KBM-7 (cell line): Measurements from ENCODE around the gene TAF1A.
A peak's percentile ranks its signal among the peaks of the same experiment; 100 is the strongest.

Source experiments
- DNase-seq: peaks from one replicate; pipeline ENCODE4 v3.0.0-alpha.2; 2015
- in situ Hi-C: fragments of 300-500 bp; cut with MboI; formaldehyde crosslinking; loops from 2 replicates; pipeline ENCODE4 v1.14.3; 2020; ENCODE audit warnings: low sequenced_read_pairs, low pct_unique_long_range_greater_than_20kb, mixed read lengths

The TAF1A gene

GRCh38 chr1:222606757-222607156 is 17.0 kb upstream of the TAF1A start:
- in situ Hi-C loops: no loop called here
- DNase-seq: no peak

DNA sequence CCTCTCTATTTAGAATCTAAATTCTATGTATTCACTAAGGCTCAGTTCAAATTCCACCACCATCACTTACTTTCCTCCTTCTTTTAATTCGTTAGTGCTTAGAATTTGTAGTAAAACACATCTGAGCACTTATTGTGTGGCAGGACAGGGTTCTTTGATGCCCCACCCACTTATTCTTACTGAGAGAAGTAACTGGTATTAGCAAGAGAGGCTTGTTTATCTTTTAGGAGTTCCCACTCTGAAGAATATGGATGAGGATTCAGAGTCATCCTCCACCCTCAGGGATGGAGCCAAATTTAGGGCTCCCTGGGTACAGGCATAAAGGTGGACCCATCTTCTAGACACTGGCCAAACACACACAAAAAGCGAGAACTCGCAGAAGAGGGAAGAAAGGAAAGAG is 11.5 kb upstream of the TAF1A start:
- in situ Hi-C loops: no loop called here
- DNase-seq: no peak

- DNase-seq: no peak
- in situ Hi-C loops: no loop called here
Measured at GRCh38 chr1:222600281-222600680, 10.5 kb upstream of the TAF1A start.

- in situ Hi-C loops: no loop called here
- DNase-seq: no peak
Measured at GRCh38 chr1:222596696-222597095, 7.0 kb upstream of the TAF1A start.

DNA sequence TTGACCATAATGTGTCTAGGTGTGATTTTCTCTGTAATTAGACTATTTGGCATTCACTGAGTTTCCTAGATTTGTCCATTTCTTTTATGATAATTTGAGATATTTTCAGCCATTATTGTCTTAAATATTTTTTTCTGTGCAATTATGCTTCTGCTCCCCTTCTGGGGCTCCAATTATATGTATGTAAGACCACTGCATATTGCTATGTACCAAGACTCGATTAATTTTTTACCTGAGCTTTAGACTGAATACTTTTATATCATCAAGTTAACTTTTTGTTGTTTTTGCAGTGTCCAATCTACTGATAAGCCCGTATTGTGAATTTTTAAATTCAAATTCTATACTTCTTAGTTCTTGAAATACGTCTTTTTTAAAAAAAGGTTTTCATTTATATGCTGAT is 5.1 kb upstream of the TAF1A start:
- DNase-seq: no peak
- in situ Hi-C loops: no loop called here

GRCh38 chr1:222592171-222592570 is 2.4 kb upstream of the TAF1A start:
- in situ Hi-C loops: no loop called here
- DNase-seq: no peak

DNA sequence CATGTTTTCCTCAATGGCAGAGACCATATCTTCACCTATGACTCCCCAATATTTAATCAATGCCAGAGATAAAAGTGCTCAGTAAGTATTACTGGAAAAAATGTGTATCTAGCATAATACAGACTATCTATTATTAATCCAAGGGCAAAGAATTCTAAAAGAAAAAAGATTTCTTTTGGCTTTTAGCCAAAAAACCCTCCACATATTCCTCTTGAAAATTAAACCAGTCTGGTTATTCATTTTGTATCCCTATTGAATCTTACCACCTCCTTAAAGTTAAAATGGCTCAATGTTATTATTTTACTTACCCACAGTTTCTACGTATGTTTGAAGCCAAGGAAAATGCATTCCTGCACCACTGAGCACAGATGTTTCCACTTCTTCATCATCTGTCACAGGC is 1.6 kb downstream of the TAF1A start:
- in situ Hi-C loops: no loop called here
- DNase-seq: no peak

DNA sequence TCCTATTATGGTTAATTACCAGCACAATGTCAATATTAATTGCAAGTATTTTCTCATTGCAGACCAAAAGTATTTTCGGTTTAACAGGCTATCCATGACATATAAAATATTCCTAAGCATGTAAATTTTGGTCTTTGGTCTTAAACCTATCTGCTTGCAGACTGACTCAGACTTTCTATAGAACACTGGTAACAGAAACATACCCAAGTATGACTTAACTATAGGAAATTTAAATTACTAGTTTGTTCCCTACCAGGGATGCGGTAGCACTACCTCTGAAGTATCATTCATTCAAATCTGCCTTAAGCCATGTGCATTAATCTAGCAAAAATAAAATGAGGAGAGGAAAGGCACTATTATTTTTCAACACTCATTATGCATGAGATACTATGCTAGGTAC is 2.9 kb downstream of the TAF1A start:
- in situ Hi-C loops: no loop called here
- DNase-seq: no peak

- in situ Hi-C loops: no loop called here
- DNase-seq: peak; percentile 26
Measured at GRCh38 chr1:222583079-222583478, 6.7 kb downstream of the TAF1A start.

DNA sequence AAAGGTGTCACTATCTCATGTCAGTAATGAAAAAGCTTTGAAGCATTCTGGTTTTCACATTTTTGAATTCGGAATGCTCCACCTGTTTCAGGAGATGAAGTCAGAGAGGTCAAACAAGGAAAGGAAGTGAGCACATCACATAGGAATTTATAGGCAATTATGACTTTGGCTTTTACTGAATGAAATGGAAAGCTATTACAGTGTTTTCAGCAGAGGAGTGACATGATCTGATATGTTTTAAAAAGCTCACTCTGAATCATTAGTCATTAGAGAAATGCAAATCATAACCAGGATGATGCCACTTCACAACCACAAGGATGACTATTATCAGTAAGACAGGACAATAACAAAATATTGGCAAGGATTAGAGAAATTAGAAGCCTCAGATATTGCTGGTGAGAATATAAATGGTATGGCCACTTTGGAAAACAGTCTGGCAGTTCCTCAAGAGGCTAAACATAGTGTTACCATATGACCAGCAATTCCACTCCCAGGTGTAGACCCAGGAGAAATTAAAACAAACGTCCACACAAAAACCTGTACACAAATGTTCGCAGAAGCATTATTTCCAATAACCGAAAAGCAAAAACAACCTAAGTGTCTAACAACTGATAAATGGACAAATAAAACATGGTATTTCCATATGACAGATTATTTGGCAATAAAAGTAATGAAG is 7.5 kb downstream of the TAF1A start:
- in situ Hi-C loops: no loop called here
- DNase-seq: no peak

- in situ Hi-C loops: no loop called here
- no peak for DNase-seq
Measured at GRCh38 chr1:222579316-222579715, 10.4 kb downstream of the TAF1A start.

DNA sequence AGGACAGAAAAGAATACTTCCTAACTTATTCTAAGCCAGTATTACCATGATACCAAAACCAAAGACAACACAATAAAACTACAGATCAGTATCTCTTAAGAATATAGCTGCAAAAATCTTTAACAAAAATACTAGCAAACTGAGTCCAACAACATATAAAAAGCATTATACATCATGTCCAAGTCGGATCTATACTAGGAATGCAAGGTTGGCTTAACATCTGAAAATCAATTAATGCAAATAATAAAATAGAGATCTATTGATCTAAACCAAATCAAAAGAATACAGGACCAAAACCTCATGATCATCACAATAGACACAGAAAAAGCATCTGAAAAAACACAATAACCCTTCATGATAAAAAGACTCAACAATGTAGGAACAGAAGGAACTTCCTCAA is 18.9 kb downstream of the TAF1A start:
- DNase-seq: no peak
- in situ Hi-C loops: no loop called here

DNA sequence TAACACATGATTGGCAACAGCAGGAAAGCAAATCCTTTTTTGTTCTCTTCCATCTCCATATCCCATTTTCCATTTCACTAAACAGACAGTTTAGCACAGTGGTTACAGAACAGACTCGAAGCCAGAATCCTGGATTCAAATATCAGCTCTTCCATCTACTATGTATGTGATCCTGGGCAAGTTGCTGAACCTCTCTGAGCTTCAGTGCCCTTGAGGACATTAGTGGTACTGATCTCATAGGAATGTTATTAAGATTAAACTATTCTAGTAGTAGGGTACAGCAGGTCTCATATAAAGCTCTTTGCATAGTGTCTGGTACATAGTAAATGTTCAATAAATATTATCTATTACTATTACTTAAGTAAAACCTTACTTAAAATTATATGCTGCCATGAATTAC is 28.1 kb downstream of the TAF1A start:
- in situ Hi-C loops: no loop called here

GRCh38 chr1:222557574-222557973 is 32.2 kb downstream of the TAF1A start:
- no peak for DNase-seq
- in situ Hi-C loops: no loop called here

More for the DNA sequence above, 28.1 kb downstream of the TAF1A start:
- no peak for DNase-seq

DNA sequence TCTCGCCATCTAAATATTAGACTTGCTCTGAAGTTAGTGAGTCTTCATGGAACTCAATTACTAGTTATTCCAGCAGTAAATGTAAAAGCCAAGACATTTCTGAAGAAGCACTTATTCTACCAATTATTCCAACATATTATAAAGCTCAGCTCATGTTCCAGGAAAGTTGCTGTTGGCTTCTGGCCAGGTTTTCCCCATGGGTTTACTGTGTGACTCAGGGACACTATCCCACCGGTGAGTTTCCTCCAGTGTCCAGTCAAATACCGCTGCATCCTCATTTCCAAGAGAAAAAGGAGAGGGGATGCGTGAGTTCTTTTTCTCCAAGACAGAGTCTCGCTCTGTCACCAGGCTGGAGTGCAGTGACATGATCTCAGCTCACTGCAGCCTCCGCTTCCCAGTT is 32.6 kb downstream of the TAF1A start:
- DNase-seq: no peak
- in situ Hi-C loops: no loop called here

- in situ Hi-C loops: no loop called here
- no peak for DNase-seq
Measured at GRCh38 chr1:222555992-222556615, 33.6 kb downstream of the TAF1A start.

DNA sequence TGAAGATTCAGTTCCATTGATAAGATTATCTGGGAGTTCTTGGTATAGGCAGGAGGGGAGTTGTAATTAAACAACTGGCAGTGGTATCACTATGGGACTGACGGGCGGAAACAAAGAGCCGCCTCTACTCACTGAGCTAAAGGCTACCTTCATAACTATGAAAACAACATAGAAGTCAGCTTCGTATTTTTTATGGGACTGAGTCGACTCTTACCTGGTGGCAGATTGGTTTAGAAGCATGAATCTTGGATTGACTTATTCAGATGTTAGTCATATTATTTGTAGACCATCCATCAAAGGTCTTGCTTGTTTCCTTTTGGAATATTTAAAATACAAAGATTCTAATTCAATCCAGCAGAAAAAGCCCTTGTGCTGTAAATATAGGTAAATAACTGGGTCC is 35.6 kb downstream of the TAF1A start:
- DNase-seq: no peak
- in situ Hi-C loops: no loop called here

DNA sequence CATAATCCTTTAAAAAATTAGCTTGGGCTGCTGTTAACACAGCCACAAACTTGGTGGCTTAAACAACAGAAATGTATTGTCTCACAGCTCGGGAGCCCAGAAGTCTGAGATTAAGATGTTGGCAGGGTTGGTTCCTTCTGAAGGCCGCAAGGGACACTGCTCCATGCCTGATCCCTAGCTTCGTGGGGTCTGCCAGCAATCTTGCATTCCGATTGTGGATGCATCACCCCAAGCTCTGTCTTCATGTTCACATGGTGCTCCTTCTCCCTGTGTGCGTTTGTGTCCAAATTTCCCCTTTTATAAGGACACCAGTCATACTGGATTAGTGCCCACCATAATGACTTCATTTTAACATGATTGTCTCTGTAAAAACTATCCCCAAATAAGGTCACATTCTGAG is 36.9 kb downstream of the TAF1A start:
- in situ Hi-C loops: no loop called here
- DNase-seq: no peak

DNA sequence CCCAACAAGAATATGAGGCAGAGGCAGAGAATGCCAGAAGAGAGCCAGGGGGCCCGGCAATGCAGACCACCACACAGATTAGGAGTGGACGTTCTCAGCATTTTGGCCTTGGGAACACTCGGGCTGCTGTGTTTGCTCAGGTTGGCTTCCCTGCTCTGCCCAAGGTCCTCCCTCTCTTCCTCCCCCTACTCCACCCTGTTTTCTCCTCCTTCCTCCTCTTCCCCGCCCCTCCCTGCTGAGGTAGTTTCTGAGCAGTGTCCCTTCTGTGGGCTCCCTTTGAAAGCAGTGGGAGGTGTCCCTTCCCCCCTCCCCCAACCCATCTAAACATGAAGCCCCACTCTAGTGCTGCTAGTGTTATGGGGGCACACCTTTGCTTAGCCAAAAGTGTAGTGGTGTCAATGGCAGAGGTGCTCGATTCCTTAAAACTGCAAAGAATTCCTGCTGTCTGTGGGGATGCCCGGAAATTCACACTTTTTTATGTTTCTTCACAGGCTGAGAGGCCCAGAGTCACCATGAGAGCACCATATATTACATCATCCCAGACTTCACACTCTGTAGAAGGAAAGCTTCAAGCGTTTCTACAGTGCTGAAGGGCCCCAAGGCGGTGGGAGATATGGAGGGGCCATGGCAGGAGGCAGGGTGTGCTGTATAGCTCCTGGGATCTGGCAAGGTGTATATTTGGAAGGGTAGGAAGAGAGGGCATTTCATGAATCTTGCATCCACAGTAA is 41.6 kb downstream of the TAF1A start, which contains the start of gene HHIPL2:
TSS of gene HHIPL2 (minus strand) at position 161 of the 728 bp plus-strand sequence. CDS start at position 101, 60 bp downstream.
- DNase-seq: no peak
- in situ Hi-C loops: no loop called here

DNA sequence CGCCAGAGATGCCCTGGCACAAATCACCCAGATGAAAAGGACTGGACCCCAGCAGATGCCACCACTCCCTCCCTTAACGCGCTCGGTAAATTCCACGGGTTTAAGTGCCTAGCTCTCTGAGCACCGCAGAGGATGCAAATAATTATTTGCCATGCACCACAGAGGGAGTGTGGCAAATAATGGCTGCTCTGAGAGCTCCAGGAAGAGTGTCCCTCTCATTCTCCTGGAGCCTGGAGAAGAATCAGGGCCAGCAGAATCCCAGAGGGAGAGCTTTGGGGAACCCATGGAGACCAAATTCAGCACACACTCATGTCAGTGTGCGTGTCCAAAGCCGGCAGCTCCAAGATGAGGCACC is 42.5 kb downstream of the TAF1A start:
- no peak for DNase-seq
- in situ Hi-C loops: no loop called here
